K562 (cell line): ENCODE data around the gene PRRT2. TPM values are rescaled to one million over a fixed set of nuclear protein-coding genes. Genes with fewer than 3 reads are reported as not detected.

Experiments
- ATAC-seq: fragments of 200-7000 bp; cut with Tn5 transposase; 3 replicates; pipeline ENCODE4 v1.9.1; 2020; ENCODE audit warnings: moderate library complexity
- BruUV-seq: library from RNA; stranded (reverse); fragments of 400-500 nt; replicated peaks from 2 replicates; lab custom pipeline; 2021; lab: Mats Ljungman, UMichigan
- CTCF ChIA-PET: fragments of 300-600 bp; formaldehyde crosslinking; extraction: SDS; loops from one replicate; lab custom pipeline; 2021; ENCODE audit warnings: low intra/inter-chr PET ratio; lab: Yijun Ruan, JAX
- POLR2A ChIA-PET: fragments of 300-600, 350-650 bp; sonication (Branson Sonifier 250); formaldehyde crosslinking; extraction: SDS; loops from one replicate; lab custom pipeline; 2021; ENCODE audit warnings: antibody characterized with exemption, inconsistent platforms; lab: Yijun Ruan, JAX
- DNase-seq, 4 experiments: peaks; one replicate each; pipeline versions ENCODE4 v3.0.0 to v3.0.0-alpha.2; 2011 to 2018; ENCODE audit warnings: low spot score in 3 of 4, mixed read lengths in 3 of 4; ENCODE audit errors: extremely low read depth in 1 of 4
- FAIRE-seq: peaks from 2 replicates; lab custom pipeline; 2011; peaks lifted over from hg19 to GRCh38; lab: Jason Lieb, UNC
- H2AFZ ChIP-seq: 2 replicates; pipeline ENCODE4 v1.6.0; 2011; ENCODE audit warnings: low read depth, low read length, control low read depth, inconsistent platforms
- H3K27ac ChIP-seq: fragments of 200-600 bp; 3 replicates; pipeline ENCODE4 v1.8.0; 2011; ENCODE audit warnings: low read depth, mild to moderate bottlenecking, control low read depth, inconsistent platforms, low read length, moderate library complexity, mixed read lengths; ENCODE audit errors: extremely low read depth
- H3K27me3 ChIP-seq, 2 experiments: fragments of 300-600 bp in 1 of 2; 2 replicates in 1 of 2; 3 replicates in 1 of 2; pipeline versions ENCODE4 v1.6.0 to v1.8.0; 2011; ENCODE audit warnings: inconsistent platforms in 2 of 2, low read length in 2 of 2, mild to moderate bottlenecking in 1 of 2, mixed read lengths in 1 of 2, moderate library complexity in 1 of 2; ENCODE audit not compliant: control insufficient read depth in 2 of 2, insufficient read depth in 2 of 2
- H3K36me3 ChIP-seq: fragments of 300-600 bp; 3 replicates; pipeline ENCODE4 v1.8.0; 2011; ENCODE audit warnings: mild to moderate bottlenecking, low read length, inconsistent platforms; ENCODE audit not compliant: control insufficient read depth, insufficient read depth
- H3K4me1 ChIP-seq, 2 experiments: fragments of 200-600 bp in 1 of 2; replicated peaks in 1 of 2; 2 replicates in 1 of 2; 3 replicates in 1 of 2; pipeline versions ENCODE4 v1.5.1 to v1.8.0; 2011; ENCODE audit warnings: inconsistent platforms in 2 of 2, low read length in 2 of 2, mild to moderate bottlenecking in 1 of 2, mixed read lengths in 1 of 2, moderate library complexity in 1 of 2; ENCODE audit not compliant: control insufficient read depth in 2 of 2, insufficient read depth in 2 of 2
- H3K4me2 ChIP-seq: 2 replicates; pipeline ENCODE4 v1.6.1; 2011; ENCODE audit warnings: low read length, control low read depth, inconsistent platforms, mixed read lengths; ENCODE audit not compliant: insufficient read depth
- H3K4me3 ChIP-seq: fragments of 200-600 bp; sonication (generic), shearing (Covaris generic); 2 replicates; pipeline ENCODE4 v1.5.1; 2016; ENCODE audit warnings: control low read depth, inconsistent platforms
- H3K79me2 ChIP-seq: fragments of 200-600 bp; 3 replicates; pipeline ENCODE4 v1.8.0; 2011; ENCODE audit warnings: low read length, inconsistent platforms; ENCODE audit not compliant: control insufficient read depth, insufficient read depth
- H3K9ac ChIP-seq, 2 experiments: 2 replicates each; pipeline versions ENCODE4 v1.6.0 to v1.6.1; 2011; ENCODE audit warnings: low read depth in 2 of 2, low read length in 2 of 2, control low read depth in 1 of 2, inconsistent platforms in 1 of 2, mild to moderate bottlenecking in 1 of 2, mixed read lengths in 1 of 2; ENCODE audit not compliant: insufficient read depth in 1 of 2
- H3K9me1 ChIP-seq: one replicate; pipeline ENCODE4 v1.6.0; 2011; ENCODE audit warnings: inconsistent platforms, mild to moderate bottlenecking, low read length, moderate library complexity; ENCODE audit not compliant: control insufficient read depth, insufficient read depth
- H3K9me3 ChIP-seq: replicated peaks from 2 replicates; pipeline ENCODE4 v1.5.1; 2011; ENCODE audit warnings: low read depth, low read length, inconsistent platforms; ENCODE audit not compliant: control insufficient read depth, insufficient read depth
- H4K20me1 ChIP-seq: replicated peaks from 2 replicates; pipeline ENCODE4 v1.6.1; 2011; ENCODE audit warnings: low read length, inconsistent platforms, mixed read lengths; ENCODE audit not compliant: control insufficient read depth, insufficient read depth
- ATF7 ChIP-seq: fragments of 450-650 bp; IDR thresholded peaks from 2 replicates; pipeline ENCODE4 v1.7.1; 2014; ENCODE audit warnings: mild to moderate bottlenecking, moderate library complexity
- FOXM1 ChIP-seq, 2 experiments: fragments of 450-650 bp in 1 of 2; sonication (generic) in 1 of 2; formaldehyde crosslinking in 1 of 2; IDR thresholded peaks; 2 replicates each; pipeline versions ENCODE4 v1.6.1 to v1.9.0; 2017 to 2022; ENCODE audit warnings: low read depth in 2 of 2, mild to moderate bottlenecking in 2 of 2, missing genetic modification reagents in 1 of 2, moderate library complexity in 1 of 2
- HDAC3 ChIP-seq: fragments of 450-650 bp; IDR thresholded peaks from 2 replicates; pipeline ENCODE4 v1.6.1; 2018; ENCODE audit warnings: borderline replicate concordance, mild to moderate bottlenecking, moderate library complexity; ENCODE audit not compliant: partially characterized antibody
- JUNB ChIP-seq: fragments of 450-650 bp; formaldehyde crosslinking; conservative IDR thresholded peaks from 2 replicates; pipeline ENCODE4 v1.4.0; 2020; ENCODE audit warnings: mild to moderate bottlenecking
- RAD21 ChIP-seq, 2 experiments: fragments of 250-450 bp in 1 of 2; fragments of 450-650 bp in 1 of 2; sonication (Bioruptor Pico) in 1 of 2; formaldehyde crosslinking in 1 of 2; IDR thresholded peaks in 1 of 2; conservative IDR thresholded peaks in 1 of 2; 2 replicates each; pipeline versions ENCODE4 v1.4.0 to v1.8.0; 2020 to 2022; ENCODE audit warnings: mild to moderate bottlenecking in 2 of 2, moderate library complexity in 1 of 2
- ZNF586 ChIP-seq: fragments of 450-650 bp; formaldehyde crosslinking; conservative IDR thresholded peaks from 2 replicates; pipeline ENCODE4 v1.4.0; 2020; ENCODE audit warnings: mild to moderate bottlenecking, moderate library complexity
- ZNF717 ChIP-seq: fragments of 250-450 bp; sonication (Bioruptor Pico); IDR thresholded peaks from 2 replicates; pipeline ENCODE4 v1.5.0; 2021
- WGBS: fragments of 100-300 bp; shearing (Covaris generic); methylation state at CpG from one replicate; pipeline ENCODE4 v1.1.6; 2016; ENCODE audit warnings: low coverage, mixed read lengths; ENCODE audit not compliant: insufficient coverage; ENCODE audit errors: missing lambda C conversion rate; 5-methylcytosine and 5-hydroxymethylcytosine counted together
- in situ Hi-C: fragments of 300-500 bp; cut with MboI; formaldehyde crosslinking; loops from 4 replicates; pipeline ENCODE4 v1.15.0; 2018; ENCODE audit warnings: inconsistent platforms, mixed read lengths
- intact Hi-C: fragments of 100-400 bp; cut with micrococcal nuclease; formaldehyde crosslinking; loops from 2 replicates; pipeline ENCODE4 v1.14.2; 2022
- polyA plus RNA-seq, 8 experiments: library from polyadenylated mRNA; depleted of rRNA in 4 of 8; stranded (reverse) in 5 of 8; unstranded in 3 of 8; fragments of >200 nt; fragmentation: Nextera tagmentation in 2 of 8; fragmentation: Illumina TruSeq in 1 of 8; extraction: Ambion mirVana in 2 of 8; extraction: Trizol in 1 of 8; gene quantifications; 2 replicates each; pipeline versions ENCODE4 v1.2.1 to v1.2.3, GENCODE V29; 2011 to 2014; ENCODE audit warnings: inconsistent platforms in 1 of 8, missing spikeins in 1 of 8
- total RNA-seq, 7 experiments: library from RNA; depleted of rRNA in 6 of 7; stranded (reverse); fragments of >200 nt in 6 of 7; fragmentation: Illumina TruSeq in 2 of 7; extraction: Trizol in 2 of 7; gene quantifications; 2 replicates each; pipeline versions ENCODE4 v1.2.1 to v1.2.3, GENCODE V29; 2011 to 2021; ENCODE audit warnings: low replicate concordance in 1 of 7
- TF ChIP-seq, protein P1 (sequence below): sonication (generic); formaldehyde crosslinking; IDR thresholded peaks from 2 replicates; pipeline ENCODE4 v1.8.1; 2023; ENCODE audit warnings: mild to moderate bottlenecking, missing genetic modification reagents
- TF ChIP-seq, protein P2 (sequence below), 3 experiments: IDR thresholded peaks in 2 of 3; conservative IDR thresholded peaks in 1 of 3; 2 replicates each; pipeline ENCODE4 v1.5.1; 2011 to 2012; ENCODE audit warnings: low read length in 3 of 3, mild to moderate bottlenecking in 3 of 3, control low read depth in 2 of 3, improper control_type of control experiment in 1 of 3, inconsistent platforms in 1 of 3, low read depth in 1 of 3, mixed read lengths in 1 of 3, moderate library complexity in 1 of 3; ENCODE audit not compliant: insufficient read depth in 2 of 3

PRRT2 gene
- total and polyA plus RNA-seq, 9 of the 15 experiments (the other 6 are each of a cell fraction or from before 2014, with no cell fraction given): 0.11 to 1.0 (median 0.42) TPM; not detected in 2

DNA sequence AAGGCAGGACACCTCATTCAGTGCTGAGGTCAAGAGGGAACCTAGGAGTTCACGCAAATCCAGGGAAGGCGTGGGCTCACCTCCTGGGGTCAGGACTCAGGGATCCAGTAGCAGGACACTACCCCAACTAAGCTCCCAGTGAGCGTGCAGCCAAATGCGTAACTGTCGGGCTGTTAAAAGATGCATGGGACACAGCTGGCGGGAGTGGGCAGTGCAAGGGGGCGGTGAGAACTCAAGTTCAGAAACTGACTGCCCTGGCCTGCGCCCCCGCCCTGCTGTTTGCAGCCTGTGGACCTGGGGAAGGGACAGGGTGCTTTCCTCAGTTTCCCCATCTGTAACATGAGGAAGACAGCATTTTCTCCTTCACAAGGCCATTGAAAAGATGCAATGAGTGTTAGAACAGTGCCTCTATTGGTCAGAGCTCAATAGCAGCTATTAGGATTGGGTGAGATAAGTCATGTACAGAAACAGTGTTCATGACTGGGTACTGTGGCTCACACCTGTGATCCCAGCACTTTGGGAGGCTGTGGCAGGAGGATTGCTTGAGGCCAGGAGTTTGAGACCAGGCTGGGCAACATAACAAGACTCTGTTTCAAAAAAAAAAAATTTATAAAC, 30.8 kb downstream of the PRRT2 start:
- peak; percentile 75 for ATAC-seq
- Histone ChIP-seq H3K4me1 (peaks cover 0 to 31% of the 10 kb centered on the region in 2 experiments; a peak in 2 of 5 replicates), H2AFZ (no peak overlapping the region), H3K4me3 (no peak overlapping the region), H4K20me1 (no peaks in the 10 kb centered on the region), H3K4me2 (no peak overlapping the region), H3K9me1 (no peaks in the 10 kb centered on the region)
- intact Hi-C loops: no loop called here
- no peak for DNase-seq
- TF ChIP-seq, protein P1, sequence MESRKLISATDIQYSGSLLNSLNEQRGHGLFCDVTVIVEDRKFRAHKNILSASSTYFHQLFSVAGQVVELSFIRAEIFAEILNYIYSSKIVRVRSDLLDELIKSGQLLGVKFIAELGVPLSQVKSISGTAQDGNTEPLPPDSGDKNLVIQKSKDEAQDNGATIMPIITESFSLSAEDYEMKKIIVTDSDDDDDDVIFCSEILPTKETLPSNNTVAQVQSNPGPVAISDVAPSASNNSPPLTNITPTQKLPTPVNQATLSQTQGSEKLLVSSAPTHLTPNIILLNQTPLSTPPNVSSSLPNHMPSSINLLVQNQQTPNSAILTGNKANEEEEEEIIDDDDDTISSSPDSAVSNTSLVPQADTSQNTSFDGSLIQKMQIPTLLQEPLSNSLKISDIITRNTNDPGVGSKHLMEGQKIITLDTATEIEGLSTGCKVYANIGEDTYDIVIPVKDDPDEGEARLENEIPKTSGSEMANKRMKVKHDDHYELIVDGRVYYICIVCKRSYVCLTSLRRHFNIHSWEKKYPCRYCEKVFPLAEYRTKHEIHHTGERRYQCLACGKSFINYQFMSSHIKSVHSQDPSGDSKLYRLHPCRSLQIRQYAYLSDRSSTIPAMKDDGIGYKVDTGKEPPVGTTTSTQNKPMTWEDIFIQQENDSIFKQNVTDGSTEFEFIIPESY (CRISPR knock-in tag): peak; percentile 79
- TF ChIP-seq JUNB (CRISPR knock-in tag) (no peak), HDAC3 (no peak), FOXM1 (IDR thresholded peaks at IDR 0.05; ENCODE audit: low read depth) (peak; percentile 27; the same call in 1 of the 2 replicates), FOXM1 (CRISPR knock-in tag; IDR thresholded peaks at IDR 0.05; ENCODE audit: low read depth) (no peak), ZNF586 (CRISPR knock-in tag) (no peak), RAD21 (CRISPR knock-in tag; conservative IDR thresholded peaks at IDR 0.05 in 1 of 2, IDR thresholded peaks at IDR 0.05 in 1 of 2) (0 out of 4 replicates have a peak, but pooled peaks of 1 of the 2 experiments have one; percentile 6), ATF7 (no peak), ZNF717 (CRISPR knock-in tag) (no peak)
- TF ChIP-seq, protein P2, sequence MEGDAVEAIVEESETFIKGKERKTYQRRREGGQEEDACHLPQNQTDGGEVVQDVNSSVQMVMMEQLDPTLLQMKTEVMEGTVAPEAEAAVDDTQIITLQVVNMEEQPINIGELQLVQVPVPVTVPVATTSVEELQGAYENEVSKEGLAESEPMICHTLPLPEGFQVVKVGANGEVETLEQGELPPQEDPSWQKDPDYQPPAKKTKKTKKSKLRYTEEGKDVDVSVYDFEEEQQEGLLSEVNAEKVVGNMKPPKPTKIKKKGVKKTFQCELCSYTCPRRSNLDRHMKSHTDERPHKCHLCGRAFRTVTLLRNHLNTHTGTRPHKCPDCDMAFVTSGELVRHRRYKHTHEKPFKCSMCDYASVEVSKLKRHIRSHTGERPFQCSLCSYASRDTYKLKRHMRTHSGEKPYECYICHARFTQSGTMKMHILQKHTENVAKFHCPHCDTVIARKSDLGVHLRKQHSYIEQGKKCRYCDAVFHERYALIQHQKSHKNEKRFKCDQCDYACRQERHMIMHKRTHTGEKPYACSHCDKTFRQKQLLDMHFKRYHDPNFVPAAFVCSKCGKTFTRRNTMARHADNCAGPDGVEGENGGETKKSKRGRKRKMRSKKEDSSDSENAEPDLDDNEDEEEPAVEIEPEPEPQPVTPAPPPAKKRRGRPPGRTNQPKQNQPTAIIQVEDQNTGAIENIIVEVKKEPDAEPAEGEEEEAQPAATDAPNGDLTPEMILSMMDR (IDR thresholded peaks at IDR 0.05 in 2 of 3, conservative IDR thresholded peaks at IDR 0.05 in 1 of 3; ENCODE audit: insufficient read depth in 2 of 3, low read depth in 1 of 3, low read length in 3 of 3): peak; percentile 10 to 43 (median 24); a peak in 5 of 6 replicates
- TF ChIP-seq, all 486 proteins: peak for 4
- ChIA-PET POLR2A (interaction anchor here (0.6 to 2.2 kb wide), 3 partner anchors 13 to 507 kb away, joined by 3 to 8 read pairs (median 6); partner anchors contain the start of gene PAGR1), CTCF (no interaction called here)
- H3K27me3 ChIP-seq: 0 out of 5 replicates have a peak, but pooled peaks cover 0 to 4% of the 10 kb centered on the region in 2 experiments
- H3K79me2 ChIP-seq: no peaks in the 10 kb centered on the region
- FAIRE-seq: peak; percentile 82
- H3K27ac ChIP-seq: no peak overlapping the region
- WGBS: 33% methylated on average over 9 of the region's 9 CpGs
- in situ Hi-C loops: no loop called here
- no peak overlapping the region for H3K9ac ChIP-seq
- H3K9me3 ChIP-seq: no peaks in the 10 kb centered on the region
- H3K36me3 ChIP-seq: no peaks in the 10 kb centered on the region
- BruUV-seq: no TSS peak
